DND-41 (cell line): ENCODE measurements around the gene ZNF213.

Source experiments
- CTCF ChIP-seq: IDR thresholded peaks from 2 replicates; pipeline ENCODE4 v1.5.1; 2012; ENCODE audit warnings: borderline replicate concordance, low read length, moderate library complexity, mild to moderate bottlenecking; ENCODE audit not compliant: poor library complexity, severe bottlenecking; ENCODE audit errors: extremely low read depth
- EZH2 ChIP-seq: IDR thresholded peaks from 3 replicates; pipeline ENCODE4 v1.6.1; 2012; ENCODE audit warnings: borderline replicate concordance, low read depth, mild to moderate bottlenecking, moderate library complexity, low read length, inconsistent platforms; ENCODE audit not compliant: severe bottlenecking

- no peak for TF ChIP-seq CTCF
- TF ChIP-seq EZH2: no peak
Measured at GRCh38 chr16:3179651-3180050, 44.8 kb downstream of the ZNF213 start.
